HCT116 (cell line): ENCODE measurements around the gene MDFIC2. TPM values are rescaled to one million over a fixed set of nuclear protein-coding genes. Genes with fewer than 3 reads are reported as not detected.

Experiments
- ATAC-seq: fragments of 200-7000 bp; cut with Tn5 transposase; 2 replicates; pipeline ENCODE4 v1.9.1; 2020; ENCODE audit warnings: mild to moderate bottlenecking, moderate library complexity
- BruUV-seq: library from RNA; stranded (reverse); fragments of 400-500 nt; replicated peaks from 2 replicates; lab custom pipeline; 2021; lab: Mats Ljungman, UMichigan
- CTCF ChIA-PET: fragments of 300-600 bp; sonication (Branson Sonifier 250); formaldehyde crosslinking; loops from one replicate; lab custom pipeline; 2021; ENCODE audit warnings: antibody characterized with exemption; lab: Charles Lee
- POLR2A ChIA-PET: fragments of 300-600, 350-600 bp; sonication (Branson Sonifier 250); formaldehyde crosslinking; loops from one replicate; lab custom pipeline; 2021; ENCODE audit warnings: antibody characterized with exemption; lab: Charles Lee
- RAD21 ChIA-PET, 2 experiments: fragments of 300-600 bp; sonication (Branson Sonifier 250); formaldehyde crosslinking; loops; one replicate each; lab custom pipeline; 2023; ENCODE audit warnings: low total read pairs in 2 of 2; ENCODE audit not compliant: uncharacterized antibody in 2 of 2, unreplicated experiment in 2 of 2, low non-redundant PET in 1 of 2; lab: Charles Lee
- DNase-seq: peaks from one replicate; pipeline ENCODE4 v3.0.0-alpha.2; 2010; ENCODE audit warnings: low read depth, low spot score
- H2AFZ ChIP-seq: fragments of 200-600 bp; shearing (Covaris generic), sonication (generic); 2 replicates; pipeline ENCODE4 v1.6.1; 2017; ENCODE audit warnings: low read depth, mixed run types, mixed read lengths, antibody characterized with exemption, low read length; ENCODE audit not compliant: poor library complexity, severe bottlenecking
- H3K27ac ChIP-seq: 2 replicates; pipeline ENCODE4 v1.5.1; 2012; ENCODE audit warnings: low read depth, low read length
- H3K27me3 ChIP-seq: fragments of 200-600 bp; sonication (generic); 2 replicates; pipeline ENCODE4 v1.6.1; 2016; ENCODE audit warnings: mixed run types, low read length, mixed read lengths; ENCODE audit not compliant: insufficient read depth
- H3K36me3 ChIP-seq, 2 experiments: fragments of 200-500 bp in 1 of 2; fragments of 200-600 bp in 1 of 2; sonication (Bioruptor generic) in 1 of 2; sonication (generic) in 1 of 2; 2 replicates each; pipeline versions ENCODE4 v1.5.1 to v1.6.1; 2014 to 2016; ENCODE audit warnings: low read length in 2 of 2, inconsistent platforms in 1 of 2, mixed read lengths in 1 of 2, mixed run types in 1 of 2; ENCODE audit not compliant: insufficient read depth in 2 of 2, control insufficient read depth in 1 of 2
- H3K4me1 ChIP-seq, 2 experiments: fragments of 200-600 bp in 1 of 2; sonication (generic) in 1 of 2; 2 replicates each; pipeline versions ENCODE4 v1.5.1 to v1.6.1; 2012 to 2017; ENCODE audit warnings: low read length in 2 of 2, inconsistent platforms in 1 of 2, mild to moderate bottlenecking in 1 of 2, mixed read lengths in 1 of 2, mixed run types in 1 of 2, moderate library complexity in 1 of 2; ENCODE audit not compliant: insufficient read depth in 2 of 2, control insufficient read depth in 1 of 2
- H3K4me2 ChIP-seq: fragments of 200-600 bp; sonication (generic); 2 replicates; pipeline ENCODE4 v1.6.1; 2017; ENCODE audit warnings: mixed run types, low read length, mixed read lengths
- H3K4me3 ChIP-seq, 2 experiments: fragments of 200-600 bp in 1 of 2; sonication (generic) in 1 of 2; replicated peaks in 1 of 2; 2 replicates each; pipeline ENCODE4 v1.5.1; 2011 to 2016; ENCODE audit warnings: low read length in 2 of 2, control low read depth in 1 of 2, low read depth in 1 of 2, mild to moderate bottlenecking in 1 of 2, mixed read lengths in 1 of 2, mixed run types in 1 of 2
- H3K79me2 ChIP-seq: fragments of 200-600 bp; sonication (generic); 2 replicates; pipeline ENCODE4 v1.6.1; 2017; ENCODE audit warnings: mild to moderate bottlenecking, mixed run types, low read length, moderate library complexity, mixed read lengths; ENCODE audit not compliant: insufficient read depth
- H3K9ac ChIP-seq: fragments of 200-600 bp; sonication (generic); 2 replicates; pipeline ENCODE4 v1.6.1; 2016; ENCODE audit warnings: low read length, mixed read lengths
- H3K9me2 ChIP-seq: fragments of 200-600 bp; sonication (generic), shearing (Covaris generic); 2 replicates; pipeline ENCODE4 v1.6.1; 2017; ENCODE audit warnings: mixed run types, mild to moderate bottlenecking, moderate library complexity; ENCODE audit not compliant: insufficient read depth
- H3K9me3 ChIP-seq, 2 experiments: fragments of 200-500 bp in 1 of 2; fragments of 200-600 bp in 1 of 2; sonication (Bioruptor generic) in 1 of 2; sonication (generic) in 1 of 2; 2 replicates each; pipeline ENCODE4 v1.6.1; 2014 to 2017; ENCODE audit warnings: low read length in 2 of 2, mixed read lengths in 2 of 2, inconsistent platforms in 1 of 2, low read depth in 1 of 2, mild to moderate bottlenecking in 1 of 2, mixed run types in 1 of 2, moderate library complexity in 1 of 2; ENCODE audit not compliant: control insufficient read depth in 1 of 2, insufficient read depth in 1 of 2
- H4K20me1 ChIP-seq: fragments of 200-600 bp; sonication (generic), shearing (Covaris generic); 2 replicates; pipeline ENCODE4 v1.6.1; 2017; ENCODE audit warnings: mixed run types, mild to moderate bottlenecking, moderate library complexity; ENCODE audit not compliant: insufficient read depth
- ATF3 ChIP-seq: IDR thresholded peaks from 2 replicates; pipeline ENCODE4 v1.6.1; 2012
- CBX3 ChIP-seq: IDR thresholded peaks from 2 replicates; pipeline ENCODE4 v1.6.1; 2012; ENCODE audit warnings: low read depth
- CTCF ChIP-seq, 3 experiments: fragments of 200-600 bp in 1 of 3; sonication (generic) in 1 of 3; IDR thresholded peaks in 2 of 3; conservative IDR thresholded peaks in 1 of 3; 2 replicates each; pipeline ENCODE4 v1.5.1; 2012 to 2017; ENCODE audit warnings: low read depth in 2 of 3, low read length in 2 of 3, antibody characterized with exemption in 1 of 3, borderline replicate concordance in 1 of 3, control low read depth in 1 of 3, mild to moderate bottlenecking in 1 of 3, mixed read lengths in 1 of 3, mixed run types in 1 of 3, moderate library complexity in 1 of 3; ENCODE audit not compliant: insufficient read depth in 1 of 3
- EZH2 ChIP-seq: fragments of 200-600 bp; sonication (generic); IDR thresholded peaks from 2 replicates; pipeline ENCODE4 v1.6.1; 2017; ENCODE audit warnings: antibody characterized with exemption, mixed run types
- JUND ChIP-seq: IDR thresholded peaks from 2 replicates; pipeline ENCODE4 v1.6.1; 2012
- MAX ChIP-seq: IDR thresholded peaks from 2 replicates; pipeline ENCODE4 v1.6.1; 2012
- REST ChIP-seq: IDR thresholded peaks from 2 replicates; pipeline ENCODE4 v1.6.1; 2012; ENCODE audit warnings: low read depth
- SIN3A ChIP-seq: IDR thresholded peaks from 2 replicates; pipeline ENCODE4 v1.6.1; 2012; ENCODE audit warnings: low read depth
- YY1 ChIP-seq: IDR thresholded peaks from 2 replicates; pipeline ENCODE4 v1.6.1; 2011; ENCODE audit warnings: low read length, low read depth, moderate library complexity, mild to moderate bottlenecking; ENCODE audit not compliant: insufficient replicate concordance; ENCODE audit errors: extremely low read depth
- intact Hi-C: fragments of 100-400 bp; cut with micrococcal nuclease; formaldehyde crosslinking; loops from 2 replicates; pipeline ENCODE4 v1.10.0; 2022
- total RNA-seq: library from RNA; stranded (reverse); gene quantifications from one replicate; pipeline ENCODE4 v1.2.1, GENCODE V29; 2021; ENCODE audit not compliant: unreplicated experiment

MDFIC2 gene
- total RNA-seq, 1 experiment from 2014 or later, result not detected

GRCh38 chr3:70224337-70224736 is 88.1 kb downstream of the MDFIC2 start:
- BruUV-seq, result no TSS peak
- no peak for ATAC-seq
- DNase-seq, result no peak
- RAD21 ChIA-PET, result no interaction called here
- TF ChIP-seq JUND, result no peak
- TF ChIP-seq SIN3A, result no peak
- no peak for TF ChIP-seq ATF3
- TF ChIP-seq EZH2, result no peak
- POLR2A ChIA-PET, result no interaction called here
- Histone ChIP-seq H3K9ac (no peak overlapping the region), H3K9me2 (no peaks in the 10 kb centered on the region), H3K27ac (no peak overlapping the region), H3K4me1 (no peaks in the 10 kb centered on the region), H3K27me3 (no peaks in the 10 kb centered on the region), H3K4me2 (no peak overlapping the region), H2AFZ (no peak overlapping the region), H3K79me2 (no peaks in the 10 kb centered on the region), H4K20me1 (no peaks in the 10 kb centered on the region), H3K36me3 (no peaks in the 10 kb centered on the region), H3K9me3 (peaks cover 0 to 4% of the 10 kb centered on the region in 2 experiments; a peak in 1 of 4 replicates), H3K4me3 (no peak overlapping the region)
- intact Hi-C loops, result no loop called here
- CTCF ChIA-PET, result no interaction called here

- Histone ChIP-seq H4K20me1 (no peaks in the 10 kb centered on the region), H3K9ac (no peak overlapping the region), H2AFZ (no peak overlapping the region), H3K36me3 (no peaks in the 10 kb centered on the region), H3K27ac (no peak overlapping the region), H3K9me2 (no peaks in the 10 kb centered on the region), H3K4me2 (no peak overlapping the region), H3K4me1 (no peaks in the 10 kb centered on the region), H3K79me2 (no peaks in the 10 kb centered on the region), H3K9me3 (0 out of 4 replicates have a peak, but pooled peaks cover 0 to 2% of the 10 kb centered on the region in 2 experiments), H3K27me3 (no peaks in the 10 kb centered on the region), H3K4me3 (no peak overlapping the region)
- ATAC-seq (no peak), DNase-seq (no peak)
- POLR2A ChIA-PET, result no interaction called here
- TF ChIP-seq CBX3 (no peak), MAX (no peak), CTCF (IDR thresholded peaks at IDR 0.05 in 2 of 3, conservative IDR thresholded peaks at IDR 0.05 in 1 of 3; ENCODE audit: borderline replicate concordance in 1 of 3, insufficient read depth in 1 of 3, low read depth in 2 of 3, low read length in 2 of 3) (no peak), YY1 (no peak), REST (no peak)
- no TSS peak for BruUV-seq
- RAD21 ChIA-PET, result no interaction called here
- CTCF ChIA-PET, result no interaction called here
- intact Hi-C loops, result no loop called here
Measured at GRCh38 chr3:70218471-70218870, 94.0 kb downstream of the MDFIC2 start.
